Measurements from ENCODE around the gene CLDN16.

- TF ChIP-seq EZH2 (optimal IDR thresholded peaks at IDR 0.05; ENCODE audit: low read depth, low read length) (no peak), CTCF (IDR thresholded peaks at IDR 0.05; ENCODE audit: low read length) (no peak), EZH2phosphoT487 (IDR thresholded peaks at IDR 0.05; ENCODE audit: low read length) (no peak)
Observed at GRCh38 chr3:190436331-190436730, 48.4 kb downstream of the CLDN16 start.

All from MM.1S (cell line).